Ascending aorta (tissue), 2 donors: ENCODE data around the gene PIP5K1C. TPM values are rescaled to one million over a fixed set of nuclear protein-coding genes. Genes with fewer than 3 reads are reported as not detected.
"Not testable (repeated sequence)": the region's sequence is repeated elsewhere in the genome, so short reads cannot be mapped to it uniquely, and the experiment has no call there.

ENCODE experiments used
- DNase-seq, 2 donors: peaks; one replicate each; pipeline ENCODE4 v3.0.0-alpha.2; 2019; ENCODE audit warnings: low spot score in 2 of 2
- H3K27ac ChIP-seq, 2 donors: fragments of 200-600 bp; sonication (generic); one replicate each; pipeline ENCODE4 v1.5.1; 2016 to 2017; ENCODE audit warnings: mild to moderate bottlenecking in 1 of 2
- H3K27me3 ChIP-seq: fragments of 200-600 bp; sonication (generic); one replicate; pipeline ENCODE4 v1.5.1; 2017
- H3K36me3 ChIP-seq, 2 donors: fragments of 200-600 bp; sonication (generic); one replicate each; pipeline ENCODE4 v1.5.1; 2016
- H3K4me1 ChIP-seq, 2 donors: fragments of 200-600 bp; sonication (generic); one replicate each; pipeline ENCODE4 v1.5.1; 2016 to 2017; ENCODE audit warnings: mild to moderate bottlenecking in 1 of 2
- H3K4me3 ChIP-seq, 2 donors: fragments of 200-600 bp; sonication (generic); one replicate each; pipeline ENCODE4 v1.5.1; 2016 to 2017; ENCODE audit warnings: mild to moderate bottlenecking in 1 of 2
- H3K9me3 ChIP-seq, 2 donors: fragments of 200-600 bp; sonication (generic); one replicate each; pipeline ENCODE4 v1.5.1; 2016
- intact Hi-C: fragments of 100-400 bp; cut with DNase I; formaldehyde crosslinking; loops from one replicate; pipeline ENCODE4 v1.15.1; 2023
- total RNA-seq: library from RNA; depleted of rRNA; stranded (reverse); fragments of >200 nt; gene quantifications from one replicate; pipeline ENCODE4 v1.1.0, GENCODE V29; 2016
- TF ChIP-seq, protein P1 (sequence below), 3 experiments: fragments of 200-600 bp in 2 of 3; fragments of 450-650 bp in 1 of 3; sonication (generic) in 2 of 3; IDR thresholded peaks; one replicate each; pipeline ENCODE4 v1.5.1; 2016 to 2019; ENCODE audit warnings: antibody characterized with exemption in 3 of 3, mild to moderate bottlenecking in 1 of 3, moderate library complexity in 1 of 3

PIP5K1C gene
- total RNA-seq, 1 donor from 2014 or later, result 87.3 TPM

- Histone ChIP-seq H3K27ac (peak overlapping the region; percentile 99), H3K4me3 (peak overlapping the region; percentile 31 to 60), H3K27me3 (no peaks in the 10 kb centered on the region), H3K4me1 (peaks cover 18 to 53% of the 10 kb centered on the region in 2 donors), H3K9me3 (no peaks in the 10 kb centered on the region), H3K36me3 (peaks cover 8 to 14% of the 10 kb centered on the region in 2 donors)
- TF ChIP-seq, protein P1, sequence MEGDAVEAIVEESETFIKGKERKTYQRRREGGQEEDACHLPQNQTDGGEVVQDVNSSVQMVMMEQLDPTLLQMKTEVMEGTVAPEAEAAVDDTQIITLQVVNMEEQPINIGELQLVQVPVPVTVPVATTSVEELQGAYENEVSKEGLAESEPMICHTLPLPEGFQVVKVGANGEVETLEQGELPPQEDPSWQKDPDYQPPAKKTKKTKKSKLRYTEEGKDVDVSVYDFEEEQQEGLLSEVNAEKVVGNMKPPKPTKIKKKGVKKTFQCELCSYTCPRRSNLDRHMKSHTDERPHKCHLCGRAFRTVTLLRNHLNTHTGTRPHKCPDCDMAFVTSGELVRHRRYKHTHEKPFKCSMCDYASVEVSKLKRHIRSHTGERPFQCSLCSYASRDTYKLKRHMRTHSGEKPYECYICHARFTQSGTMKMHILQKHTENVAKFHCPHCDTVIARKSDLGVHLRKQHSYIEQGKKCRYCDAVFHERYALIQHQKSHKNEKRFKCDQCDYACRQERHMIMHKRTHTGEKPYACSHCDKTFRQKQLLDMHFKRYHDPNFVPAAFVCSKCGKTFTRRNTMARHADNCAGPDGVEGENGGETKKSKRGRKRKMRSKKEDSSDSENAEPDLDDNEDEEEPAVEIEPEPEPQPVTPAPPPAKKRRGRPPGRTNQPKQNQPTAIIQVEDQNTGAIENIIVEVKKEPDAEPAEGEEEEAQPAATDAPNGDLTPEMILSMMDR (IDR thresholded peaks at IDR 0.05), result no peak
- intact Hi-C loops, result loop anchor here (1.0 to 5.0 kb wide), 4 partner anchors 15 to 297 kb away; partner anchors contain the start of genes MRPL54 and PIP5K1C
- peak; percentile 83 to 96 for DNase-seq
Observed at GRCh38 chr19:3669947-3670795, 30.1 kb downstream of the PIP5K1C start.

GRCh38 chr19:3669082-3669946 is 31.0 kb downstream of the PIP5K1C start:
- TF ChIP-seq, protein P1 (IDR thresholded peaks at IDR 0.05), result no peak
- no peaks in the 10 kb centered on the region for H3K9me3 ChIP-seq
- peak overlapping the region; percentile 99 for H3K27ac ChIP-seq
- peaks cover 16 to 23% of the 10 kb centered on the region in 2 donors for H3K36me3 ChIP-seq
- no peaks in the 10 kb centered on the region for H3K27me3 ChIP-seq
- H3K4me3 ChIP-seq, result peak overlapping the region in 1 of 2 donors; percentile 60
- peaks cover 18 to 53% of the 10 kb centered on the region in 2 donors for H3K4me1 ChIP-seq
- intact Hi-C loops, result no loop called here
- DNase-seq, result no peak

DNA sequence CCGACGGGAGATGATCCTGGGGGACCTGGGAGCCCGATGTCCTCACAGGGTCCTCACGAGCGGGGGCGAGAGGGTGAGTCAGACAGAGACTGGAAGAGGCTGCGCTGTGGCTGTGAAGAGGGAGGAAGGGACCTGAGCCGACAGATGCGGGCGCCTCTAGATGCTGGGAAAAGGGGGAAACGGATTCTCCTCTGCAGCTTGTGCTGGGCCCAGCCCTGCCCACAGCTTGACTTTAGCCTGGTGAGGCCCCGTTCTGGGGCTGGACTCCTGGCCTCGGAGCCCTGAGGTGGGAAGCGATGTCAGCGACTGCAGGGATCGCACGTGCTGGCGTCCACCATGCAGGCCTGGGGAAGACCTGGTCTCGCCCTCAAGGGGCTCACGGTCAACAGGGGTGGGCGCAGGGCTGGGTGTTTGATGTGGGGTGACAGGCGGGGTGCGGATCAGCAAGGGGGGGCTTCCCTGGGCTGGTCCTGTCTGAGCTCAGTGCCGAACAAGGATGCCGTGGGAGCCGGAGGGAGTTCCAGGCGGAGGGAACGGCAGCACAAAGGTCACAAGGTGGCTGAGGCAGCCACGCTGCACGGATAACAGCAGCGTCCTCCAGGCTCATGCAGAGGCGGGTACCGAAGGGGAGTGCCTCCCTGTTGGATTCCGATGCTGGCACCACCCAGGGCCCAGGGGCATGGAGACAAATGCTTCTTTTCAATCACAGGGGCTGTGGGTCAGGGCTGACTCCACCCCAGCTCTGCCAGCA is 31.8 kb downstream of the PIP5K1C start:
- Histone ChIP-seq H3K9me3 (no peaks in the 10 kb centered on the region), H3K4me1 (peaks cover 18 to 53% of the 10 kb centered on the region in 2 donors), H3K4me3 (peak overlapping the region in 1 of 2 donors; percentile 60), H3K27me3 (no peaks in the 10 kb centered on the region), H3K36me3 (peaks cover 24 to 31% of the 10 kb centered on the region in 2 donors), H3K27ac (peak overlapping the region; percentile 99)
- intact Hi-C loops, result no loop called here
- TF ChIP-seq, protein P1 (IDR thresholded peaks at IDR 0.05), result no peak
- no peak for DNase-seq

- intact Hi-C loops, result no loop called here
- no peak for DNase-seq
- TF ChIP-seq, protein P1 (IDR thresholded peaks at IDR 0.05), result no peak
Observed at GRCh38 chr19:3667766-3668165, 32.5 kb downstream of the PIP5K1C start.

DNA sequence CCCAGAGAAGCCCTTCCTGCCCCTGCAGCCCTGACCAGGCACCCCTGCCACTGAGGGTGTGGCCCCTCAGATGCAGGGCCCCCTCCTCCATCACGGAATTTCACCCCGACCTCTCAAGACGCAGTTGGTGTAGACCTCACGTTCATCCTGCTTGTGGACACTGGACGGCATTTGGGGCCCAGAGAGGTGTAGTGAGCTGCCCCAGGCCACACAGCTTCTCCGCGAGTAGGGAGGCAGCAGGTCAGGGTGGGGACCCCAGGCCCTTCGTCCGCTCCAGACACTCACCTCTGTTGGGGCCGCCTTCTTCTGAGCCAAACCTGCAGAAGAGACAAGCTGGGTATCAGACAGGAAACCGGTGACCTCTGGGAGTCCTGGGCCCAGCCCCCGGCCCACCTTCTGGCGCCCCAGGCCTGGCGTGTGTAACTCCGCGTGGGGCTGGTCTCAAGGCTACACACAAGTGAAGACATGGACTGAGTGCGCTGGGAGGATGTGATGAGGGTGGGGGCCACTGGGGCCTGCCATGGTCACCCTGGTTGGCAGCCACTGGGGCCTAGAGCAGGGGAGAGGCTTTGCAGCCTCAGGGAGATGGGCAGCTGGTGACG is 33.1 kb downstream of the PIP5K1C start:
- TF ChIP-seq, protein P1 (IDR thresholded peaks at IDR 0.05), result no peak
- Histone ChIP-seq H3K36me3 (peaks cover 37 to 39% of the 10 kb centered on the region in 2 donors), H3K4me3 (no peak overlapping the region), H3K4me1 (peaks cover 18 to 51% of the 10 kb centered on the region in 2 donors), H3K27ac (peak overlapping the region; percentile 99), H3K27me3 (no peaks in the 10 kb centered on the region), H3K9me3 (no peaks in the 10 kb centered on the region)
- DNase-seq, result no peak
- intact Hi-C loops, result no loop called here

More at GRCh38 chr19:3667766-3668165, 32.5 kb downstream of the PIP5K1C start:
- Histone ChIP-seq H3K36me3 (peaks cover 31 to 37% of the 10 kb centered on the region in 2 donors), H3K27me3 (no peaks in the 10 kb centered on the region), H3K4me3 (no peak overlapping the region), H3K4me1 (peaks cover 18 to 53% of the 10 kb centered on the region in 2 donors), H3K27ac (peak overlapping the region; percentile 99), H3K9me3 (no peaks in the 10 kb centered on the region)

DNA sequence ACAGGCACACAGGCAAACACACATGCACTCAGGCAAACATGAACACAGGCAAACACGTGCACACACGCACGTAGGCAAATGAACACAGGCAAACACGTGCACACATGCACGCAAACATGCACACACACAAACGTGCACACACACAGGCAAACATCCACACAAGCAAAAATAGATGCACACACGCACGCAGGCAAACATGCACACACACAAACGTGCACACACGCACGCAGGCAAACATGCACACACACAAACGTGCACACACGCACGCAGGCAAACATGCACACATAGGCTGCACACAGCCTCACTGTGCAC is 33.8 kb downstream of the PIP5K1C start:
- not testable (repeated sequence) for H3K27ac ChIP-seq, DNase-seq, H3K27me3 ChIP-seq, H3K4me3 ChIP-seq, H3K9me3 ChIP-seq
- H3K36me3 ChIP-seq, result peaks cover 44 to 46% of the 10 kb centered on the region in 2 donors
- intact Hi-C loops, result loop anchor here (1.0 kb wide), 1 partner anchor 34 kb away; the partner anchor contains the start of gene PIP5K1C
- peaks cover 12 to 45% of the 10 kb centered on the region in 2 donors for H3K4me1 ChIP-seq
